Measurements from ENCODE around the gene LGMN.

GRCh38 chr14:92675421-92675820, 73.0 kb downstream of the LGMN start:
- TF ChIP-seq POLR2A (IDR thresholded peaks at IDR 0.05; ENCODE audit: low read depth): no peak
- TF ChIP-seq, protein P1, sequence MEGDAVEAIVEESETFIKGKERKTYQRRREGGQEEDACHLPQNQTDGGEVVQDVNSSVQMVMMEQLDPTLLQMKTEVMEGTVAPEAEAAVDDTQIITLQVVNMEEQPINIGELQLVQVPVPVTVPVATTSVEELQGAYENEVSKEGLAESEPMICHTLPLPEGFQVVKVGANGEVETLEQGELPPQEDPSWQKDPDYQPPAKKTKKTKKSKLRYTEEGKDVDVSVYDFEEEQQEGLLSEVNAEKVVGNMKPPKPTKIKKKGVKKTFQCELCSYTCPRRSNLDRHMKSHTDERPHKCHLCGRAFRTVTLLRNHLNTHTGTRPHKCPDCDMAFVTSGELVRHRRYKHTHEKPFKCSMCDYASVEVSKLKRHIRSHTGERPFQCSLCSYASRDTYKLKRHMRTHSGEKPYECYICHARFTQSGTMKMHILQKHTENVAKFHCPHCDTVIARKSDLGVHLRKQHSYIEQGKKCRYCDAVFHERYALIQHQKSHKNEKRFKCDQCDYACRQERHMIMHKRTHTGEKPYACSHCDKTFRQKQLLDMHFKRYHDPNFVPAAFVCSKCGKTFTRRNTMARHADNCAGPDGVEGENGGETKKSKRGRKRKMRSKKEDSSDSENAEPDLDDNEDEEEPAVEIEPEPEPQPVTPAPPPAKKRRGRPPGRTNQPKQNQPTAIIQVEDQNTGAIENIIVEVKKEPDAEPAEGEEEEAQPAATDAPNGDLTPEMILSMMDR (IDR thresholded peaks at IDR 0.05): no peak
- no peak for TF ChIP-seq EP300 (IDR thresholded peaks at IDR 0.05)
- no peak for TF ChIP-seq POLR2AphosphoS5 (IDR thresholded peaks at IDR 0.05)

All from esophagus muscularis mucosa (tissue), 4 donors.